Measurements from ENCODE around the gene GSTT4.
A peak's percentile ranks its signal among the peaks of the same experiment; 100 is the strongest.
"Not testable (repeated sequence)": the region's sequence is repeated elsewhere in the genome, so short reads cannot be mapped to it uniquely, and the experiment has no call there.

The GSTT4 gene

GRCh38 chr22:23956301-23956900 lies 48.9 kb downstream of the GSTT4 start:
- DNase-seq = peak; percentile 63
- H3K27ac ChIP-seq; H3K27me3 ChIP-seq (replicated peaks); in situ Hi-C loops (cut with HindIII; ENCODE audit: low pct_ligation_motif_present, low sequenced_read_pairs); H3K4me3 ChIP-seq (ENCODE audit: low read depth, low read length); H3K36me3 ChIP-seq (replicated peaks): not testable (repeated sequence)
- TF ChIP-seq CTCF (IDR thresholded peaks at IDR 0.05; ENCODE audit: low read depth, low read length, missing control alignments) = peak; percentile 81

- H3K27me3 ChIP-seq (replicated peaks); H3K36me3 ChIP-seq (replicated peaks); H3K4me3 ChIP-seq (ENCODE audit: low read depth, low read length); DNase-seq; H3K27ac ChIP-seq; in situ Hi-C loops (cut with HindIII; ENCODE audit: low pct_ligation_motif_present, low sequenced_read_pairs): not testable (repeated sequence)
Measured at GRCh38 chr22:23955886-23956285, 49.4 kb downstream of the GSTT4 start.

- H3K4me3 ChIP-seq (ENCODE audit: low read depth, low read length); H3K36me3 ChIP-seq (replicated peaks); H3K27me3 ChIP-seq (replicated peaks); in situ Hi-C loops (cut with HindIII; ENCODE audit: low pct_ligation_motif_present, low sequenced_read_pairs); DNase-seq; H3K27ac ChIP-seq: not testable (repeated sequence)
Measured at GRCh38 chr22:23954991-23955305, 50.3 kb downstream of the GSTT4 start.

- DNase-seq; H3K27ac ChIP-seq; in situ Hi-C loops (cut with HindIII; ENCODE audit: low pct_ligation_motif_present, low sequenced_read_pairs); H3K4me3 ChIP-seq (ENCODE audit: low read depth, low read length); H3K36me3 ChIP-seq (replicated peaks); H3K27me3 ChIP-seq (replicated peaks): not testable (repeated sequence)
Measured at GRCh38 chr22:23954193-23954990, 50.9 kb downstream of the GSTT4 start.

GRCh38 chr22:23953485-23953884 lies 51.8 kb downstream of the GSTT4 start:
- DNase-seq; in situ Hi-C loops (cut with HindIII; ENCODE audit: low pct_ligation_motif_present, low sequenced_read_pairs); H3K4me3 ChIP-seq (ENCODE audit: low read depth, low read length); H3K27ac ChIP-seq; H3K36me3 ChIP-seq (replicated peaks); H3K27me3 ChIP-seq (replicated peaks): not testable (repeated sequence)

- H3K36me3 ChIP-seq (replicated peaks); in situ Hi-C loops (cut with HindIII; ENCODE audit: low pct_ligation_motif_present, low sequenced_read_pairs); H3K4me3 ChIP-seq (ENCODE audit: low read depth, low read length); H3K27me3 ChIP-seq (replicated peaks); DNase-seq; H3K27ac ChIP-seq: not testable (repeated sequence)
Measured at GRCh38 chr22:23952794-23953405, 52.4 kb downstream of the GSTT4 start.

- H3K4me3 ChIP-seq (ENCODE audit: low read depth, low read length); H3K27ac ChIP-seq; H3K27me3 ChIP-seq (replicated peaks); in situ Hi-C loops (cut with HindIII; ENCODE audit: low pct_ligation_motif_present, low sequenced_read_pairs); H3K36me3 ChIP-seq (replicated peaks): not testable (repeated sequence)
- DNase-seq = peak; percentile 35
Measured at GRCh38 chr22:23951383-23951782, 53.9 kb downstream of the GSTT4 start.

- H3K27me3 ChIP-seq (replicated peaks); H3K27ac ChIP-seq; in situ Hi-C loops (cut with HindIII; ENCODE audit: low pct_ligation_motif_present, low sequenced_read_pairs); H3K4me3 ChIP-seq (ENCODE audit: low read depth, low read length); H3K36me3 ChIP-seq (replicated peaks); DNase-seq: not testable (repeated sequence)
Measured at GRCh38 chr22:23949764-23950163, 55.5 kb downstream of the GSTT4 start.
